ENCODE measurements around the gene HOXA4.

Gene HOXA4

DNA sequence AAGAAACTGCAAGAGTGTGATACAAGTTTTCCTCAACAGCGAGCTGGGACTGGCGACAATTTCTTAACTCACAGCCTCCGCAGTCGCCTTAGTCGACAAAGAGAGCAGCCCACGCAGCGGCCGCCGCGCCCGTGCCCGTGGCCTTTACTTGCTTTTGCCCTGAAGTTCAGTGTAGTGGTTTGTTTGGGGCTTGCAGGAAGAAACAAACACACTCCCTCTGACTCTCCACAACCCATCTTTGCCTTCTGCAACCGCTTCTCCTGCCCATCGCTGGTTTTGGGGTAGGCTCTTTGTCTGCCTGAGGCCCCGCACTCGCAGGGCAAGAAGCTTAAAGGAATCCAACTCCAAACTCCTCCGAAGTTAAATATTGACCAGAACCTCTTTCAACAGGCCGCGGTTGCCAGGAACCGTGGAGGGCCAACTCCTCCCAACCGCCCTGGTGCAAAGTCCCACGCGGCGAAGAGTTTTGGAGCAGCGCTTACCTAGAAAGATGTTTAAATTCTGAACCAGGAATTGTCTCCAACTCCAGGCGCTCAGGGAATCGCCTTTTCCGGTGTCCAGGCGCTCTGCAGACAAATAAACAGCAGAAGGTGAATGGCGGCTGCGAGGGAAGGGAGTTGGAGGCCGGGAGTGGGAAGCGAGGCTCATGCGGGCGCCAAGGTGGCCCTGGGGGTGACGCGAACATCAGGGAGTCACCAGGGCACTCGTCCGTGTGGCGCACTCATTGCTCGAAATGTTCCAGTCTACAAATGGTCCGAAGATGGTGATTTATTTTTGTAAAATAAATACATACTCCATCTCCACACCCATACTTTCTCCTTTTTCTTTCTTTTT lies 8.3 kb downstream of the HOXA4 start:
- DNase-seq (ENCODE audit: low spot score): no peak
- no peak overlapping the region for H3K4ac ChIP-seq (ENCODE audit: low read length)
- no CpG with 5 or more reads among the region's 42 CpGs for WGBS, 2 donors (ENCODE audit: extremely low coverage in 2 of 2, insufficient read length in 2 of 2, insufficient replicate concordance in 1 of 2)
- no peaks in the 10 kb centered on the region for H3K4me1 ChIP-seq (ENCODE audit: control insufficient read depth in 2 of 2, insufficient read depth in 1 of 2, low read depth in 1 of 2, low read length in 2 of 2)
- no peak overlapping the region for H3K4me2 ChIP-seq (ENCODE audit: insufficient read depth, low read length, poor library complexity, severe bottlenecking)
- no peak overlapping the region for H2BK15ac ChIP-seq (ENCODE audit: low read length)
- H3K9ac ChIP-seq (ENCODE audit: low read depth, low read length, poor library complexity): no peak overlapping the region
- no peak overlapping the region for H3K27ac ChIP-seq (replicated peaks; ENCODE audit: low read length)
- no peak overlapping the region for H2BK120ac ChIP-seq (ENCODE audit: low read depth, low read length)
- H3K27me3 ChIP-seq (ENCODE audit: control insufficient read depth in 3 of 3, insufficient read depth in 3 of 3, low read depth in 1 of 3, low read length in 3 of 3): peaks cover 47 to 99% (median 96%) of the 10 kb centered on the region in 3 experiments
- H3K36me3 ChIP-seq (replicated peaks in 1 of 2; ENCODE audit: control insufficient read depth in 2 of 2, insufficient read depth in 2 of 2, low read length in 2 of 2): no peaks in the 10 kb centered on the region
- H3K23ac ChIP-seq (ENCODE audit: low read depth, low read length, poor library complexity): peak overlapping the region; percentile 75
- H4K8ac ChIP-seq (ENCODE audit: low read depth, low read length): no peak overlapping the region
- H2BK12ac ChIP-seq (ENCODE audit: low read length): no peak overlapping the region
- H2AFZ ChIP-seq (ENCODE audit: low read length): peak overlapping the region; percentile 18
- H3K4me3 ChIP-seq (ENCODE audit: low read length in 2 of 2): no peak overlapping the region
- no peak overlapping the region for H2BK5ac ChIP-seq (ENCODE audit: low read length)
- no peak overlapping the region for H4K91ac ChIP-seq (ENCODE audit: low read depth, low read length, poor library complexity)
- no peak overlapping the region for H3K14ac ChIP-seq (ENCODE audit: low read length)
- no peaks in the 10 kb centered on the region for H3K79me1 ChIP-seq (ENCODE audit: low read depth, low read length)
- H2AK5ac ChIP-seq (ENCODE audit: low read depth, low read length): no peak overlapping the region
- H3K9me3 ChIP-seq (replicated peaks in 1 of 2; ENCODE audit: control insufficient read depth in 2 of 2, insufficient read depth in 1 of 2, low read depth in 1 of 2, low read length in 2 of 2): peaks cover 0 to 4% of the 10 kb centered on the region in 2 donors
- no peak overlapping the region for H3K18ac ChIP-seq (ENCODE audit: low read length)

DNA sequence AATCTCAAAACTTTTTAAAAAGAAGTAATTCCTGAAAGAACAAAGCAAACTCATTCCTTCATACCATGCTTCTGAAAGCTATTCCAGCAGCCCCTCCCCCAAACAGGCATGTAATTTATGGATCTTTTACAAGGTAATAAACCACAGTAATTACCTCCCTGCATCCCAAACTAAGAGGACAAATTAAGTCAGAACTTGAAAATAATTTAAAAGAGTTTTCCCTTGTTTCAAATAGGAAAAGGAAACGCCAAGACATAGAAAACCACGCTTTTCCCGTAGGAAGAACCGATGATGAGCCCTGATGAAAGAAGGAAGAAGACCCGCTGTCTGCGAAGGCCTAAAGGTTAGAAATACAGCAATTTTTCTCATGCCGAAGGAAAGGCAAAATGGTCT lies 8.9 kb downstream of the HOXA4 start:
- H3K27ac ChIP-seq (replicated peaks; ENCODE audit: low read length): no peak overlapping the region

DNA sequence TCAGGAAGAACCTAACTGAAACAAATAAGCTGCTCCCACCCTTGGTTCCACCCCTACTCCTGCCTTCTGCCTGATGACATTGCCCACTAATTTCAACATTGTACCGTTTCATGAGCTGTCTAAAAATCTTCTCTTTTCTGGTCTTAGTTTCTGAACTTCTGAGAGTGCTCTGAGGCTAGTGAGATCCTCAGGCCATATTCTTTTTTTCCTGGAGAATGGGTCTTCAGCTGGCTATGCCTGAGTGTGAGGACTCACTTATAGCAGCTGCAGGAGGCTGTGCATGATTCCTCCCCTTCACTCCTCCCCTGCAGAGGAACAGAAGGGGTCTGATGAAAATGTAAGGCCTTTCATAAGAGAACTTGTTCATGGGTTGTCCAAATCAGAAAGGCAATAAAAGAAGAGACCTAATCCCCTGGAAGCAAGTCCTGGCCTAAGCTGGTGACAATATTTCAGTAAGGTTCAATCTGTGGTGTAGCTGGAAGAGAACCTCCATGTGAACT lies 11.1 kb downstream of the HOXA4 start:
- Histone ChIP-seq H2BK15ac (ENCODE audit: low read length) (no peak overlapping the region), H3K4me3 (ENCODE audit: low read length in 2 of 2) (no peak overlapping the region), H2BK120ac (ENCODE audit: low read depth, low read length) (no peak overlapping the region), H3K14ac (ENCODE audit: low read length) (no peak overlapping the region), H3K4ac (ENCODE audit: low read length) (no peak overlapping the region), H2AK5ac (ENCODE audit: low read depth, low read length) (no peak overlapping the region), H3K27me3 (ENCODE audit: control insufficient read depth in 3 of 3, insufficient read depth in 3 of 3, low read depth in 1 of 3, low read length in 3 of 3) (peaks cover 63 to 98% (median 97%) of the 10 kb centered on the region in 3 experiments), H3K4me2 (ENCODE audit: insufficient read depth, low read length, poor library complexity, severe bottlenecking) (no peak overlapping the region), H3K9me3 (replicated peaks in 1 of 2; ENCODE audit: control insufficient read depth in 2 of 2, insufficient read depth in 1 of 2, low read depth in 1 of 2, low read length in 2 of 2) (peaks cover 0 to 4% of the 10 kb centered on the region in 2 donors), H4K91ac (ENCODE audit: low read depth, low read length, poor library complexity) (no peak overlapping the region), H3K4me1 (ENCODE audit: control insufficient read depth in 2 of 2, insufficient read depth in 1 of 2, low read depth in 1 of 2, low read length in 2 of 2) (no peaks in the 10 kb centered on the region), H3K27ac (replicated peaks; ENCODE audit: low read length) (no peak overlapping the region), H3K9ac (ENCODE audit: low read depth, low read length, poor library complexity) (no peak overlapping the region), H4K8ac (ENCODE audit: low read depth, low read length) (no peak overlapping the region), H2BK5ac (ENCODE audit: low read length) (no peak overlapping the region), H3K18ac (ENCODE audit: low read length) (no peak overlapping the region), H2BK12ac (ENCODE audit: low read length) (no peak overlapping the region), H3K36me3 (replicated peaks in 1 of 2; ENCODE audit: control insufficient read depth in 2 of 2, insufficient read depth in 2 of 2, low read length in 2 of 2) (no peaks in the 10 kb centered on the region), H2AFZ (ENCODE audit: low read length) (no peak overlapping the region), H3K79me1 (ENCODE audit: low read depth, low read length) (no peaks in the 10 kb centered on the region), H3K23ac (ENCODE audit: low read depth, low read length, poor library complexity) (no peak overlapping the region)
- WGBS, 2 donors (ENCODE audit: extremely low coverage in 2 of 2, insufficient read length in 2 of 2, insufficient replicate concordance in 1 of 2): no CpG with 5 or more reads among the region's 1 CpG
- no peak for DNase-seq (ENCODE audit: low spot score)

More for the DNA sequence above, 8.9 kb downstream of the HOXA4 start:
- Histone ChIP-seq H3K27me3 (ENCODE audit: control insufficient read depth in 3 of 3, insufficient read depth in 3 of 3, low read depth in 1 of 3, low read length in 3 of 3) (peaks cover 54 to 99% (median 97%) of the 10 kb centered on the region in 3 experiments), H3K9me3 (replicated peaks in 1 of 2; ENCODE audit: control insufficient read depth in 2 of 2, insufficient read depth in 1 of 2, low read depth in 1 of 2, low read length in 2 of 2) (peaks cover 0 to 4% of the 10 kb centered on the region in 2 donors), H3K4ac (ENCODE audit: low read length) (no peak overlapping the region), H2BK120ac (ENCODE audit: low read depth, low read length) (no peak overlapping the region), H3K23ac (ENCODE audit: low read depth, low read length, poor library complexity) (no peak overlapping the region), H3K36me3 (replicated peaks in 1 of 2; ENCODE audit: control insufficient read depth in 2 of 2, insufficient read depth in 2 of 2, low read length in 2 of 2) (no peaks in the 10 kb centered on the region), H4K8ac (ENCODE audit: low read depth, low read length) (no peak overlapping the region), H2AK5ac (ENCODE audit: low read depth, low read length) (no peak overlapping the region), H3K79me1 (ENCODE audit: low read depth, low read length) (no peaks in the 10 kb centered on the region), H2BK12ac (ENCODE audit: low read length) (no peak overlapping the region), H3K4me1 (ENCODE audit: control insufficient read depth in 2 of 2, insufficient read depth in 1 of 2, low read depth in 1 of 2, low read length in 2 of 2) (no peaks in the 10 kb centered on the region), H2BK15ac (ENCODE audit: low read length) (no peak overlapping the region), H2AFZ (ENCODE audit: low read length) (no peak overlapping the region), H2BK5ac (ENCODE audit: low read length) (no peak overlapping the region), H3K4me2 (ENCODE audit: insufficient read depth, low read length, poor library complexity, severe bottlenecking) (no peak overlapping the region), H3K4me3 (ENCODE audit: low read length in 2 of 2) (no peak overlapping the region), H4K91ac (ENCODE audit: low read depth, low read length, poor library complexity) (no peak overlapping the region), H3K18ac (ENCODE audit: low read length) (no peak overlapping the region), H3K9ac (ENCODE audit: low read depth, low read length, poor library complexity) (no peak overlapping the region), H3K14ac (ENCODE audit: low read length) (no peak overlapping the region)
- no CpG with 5 or more reads among the region's 7 CpGs for WGBS, 2 donors (ENCODE audit: extremely low coverage in 2 of 2, insufficient read length in 2 of 2, insufficient replicate concordance in 1 of 2)
- DNase-seq (ENCODE audit: low spot score): no peak

DNA sequence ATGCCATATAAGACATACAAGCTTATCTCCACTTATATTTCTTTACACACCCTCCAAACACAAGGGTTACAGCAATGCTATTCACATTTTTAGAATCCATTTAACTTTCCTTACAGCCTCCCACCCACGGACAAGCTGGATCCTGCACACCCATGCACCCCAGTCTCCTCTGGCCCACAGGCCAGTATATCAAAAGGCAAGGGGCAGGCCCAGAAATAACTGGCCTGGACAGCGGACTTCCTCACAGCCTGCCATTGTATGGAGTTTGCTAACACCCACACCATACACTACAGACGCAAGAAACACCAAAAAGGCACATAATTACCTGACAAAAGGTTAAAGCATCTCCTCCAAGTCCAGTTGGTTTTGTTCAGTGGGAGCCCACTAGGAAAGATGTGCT lies 12.0 kb downstream of the HOXA4 start:
- DNase-seq (ENCODE audit: low spot score): no peak

More for the DNA sequence above, 12.0 kb downstream of the HOXA4 start:
- H3K18ac ChIP-seq (ENCODE audit: low read length): no peak overlapping the region
- no peak overlapping the region for H3K9ac ChIP-seq (ENCODE audit: low read depth, low read length, poor library complexity)
- no peak overlapping the region for H2BK15ac ChIP-seq (ENCODE audit: low read length)
- H2BK5ac ChIP-seq (ENCODE audit: low read length): no peak overlapping the region
- no peak overlapping the region for H3K27ac ChIP-seq (replicated peaks; ENCODE audit: low read length)
- H3K4me2 ChIP-seq (ENCODE audit: insufficient read depth, low read length, poor library complexity, severe bottlenecking): no peak overlapping the region
- no peak overlapping the region for H2BK12ac ChIP-seq (ENCODE audit: low read length)
- no peak overlapping the region for H3K4ac ChIP-seq (ENCODE audit: low read length)
- H3K4me3 ChIP-seq (ENCODE audit: low read length in 2 of 2): no peak overlapping the region
- H4K8ac ChIP-seq (ENCODE audit: low read depth, low read length): no peak overlapping the region
- H3K9me3 ChIP-seq (replicated peaks in 1 of 2; ENCODE audit: control insufficient read depth in 2 of 2, insufficient read depth in 1 of 2, low read depth in 1 of 2, low read length in 2 of 2): peaks cover 0 to 4% of the 10 kb centered on the region in 2 donors
- H3K27me3 ChIP-seq (ENCODE audit: control insufficient read depth in 3 of 3, insufficient read depth in 3 of 3, low read depth in 1 of 3, low read length in 3 of 3): peaks cover 61 to 95% (median 94%) of the 10 kb centered on the region in 3 experiments
- H3K14ac ChIP-seq (ENCODE audit: low read length): no peak overlapping the region
- no CpG with 5 or more reads among the region's 3 CpGs for WGBS, 2 donors (ENCODE audit: extremely low coverage in 2 of 2, insufficient read length in 2 of 2, insufficient replicate concordance in 1 of 2)
- H3K36me3 ChIP-seq (replicated peaks in 1 of 2; ENCODE audit: control insufficient read depth in 2 of 2, insufficient read depth in 2 of 2, low read length in 2 of 2): no peaks in the 10 kb centered on the region
- H2BK120ac ChIP-seq (ENCODE audit: low read depth, low read length): no peak overlapping the region
- no peaks in the 10 kb centered on the region for H3K4me1 ChIP-seq (ENCODE audit: control insufficient read depth in 2 of 2, insufficient read depth in 1 of 2, low read depth in 1 of 2, low read length in 2 of 2)
- no peak overlapping the region for H4K91ac ChIP-seq (ENCODE audit: low read depth, low read length, poor library complexity)
- no peaks in the 10 kb centered on the region for H3K79me1 ChIP-seq (ENCODE audit: low read depth, low read length)
- no peak overlapping the region for H3K23ac ChIP-seq (ENCODE audit: low read depth, low read length, poor library complexity)
- H2AFZ ChIP-seq (ENCODE audit: low read length): no peak overlapping the region
- no peak overlapping the region for H2AK5ac ChIP-seq (ENCODE audit: low read depth, low read length)

Measured in neuronal stem cell (in vitro differentiated cells).